Measurements from ENCODE around the gene IL6R.

IL6R gene

GRCh38 chr1:154441241-154441888 is 36.2 kb downstream of the IL6R start:
- WGBS: 91% methylated on average over 8 of the region's 8 CpGs
- Histone ChIP-seq H3K27ac (ENCODE audit: low read depth, low read length) (no peak overlapping the region), H3K9ac (ENCODE audit: low read depth, low read length) (no peak overlapping the region), H3K4me1 (ENCODE audit: insufficient read depth, low read length) (peaks cover 11% of the 10 kb centered on the region; the same call in 1 of the 2 replicates), H3K27me3 (ENCODE audit: insufficient read depth, low read length) (no peaks in the 10 kb centered on the region), H3K4me3 (ENCODE audit: low read length) (no peak overlapping the region), H3K9me3 (ENCODE audit: insufficient read depth, low read depth, low read length) (no peaks in the 10 kb centered on the region), H3K36me3 (ENCODE audit: insufficient read depth, low read length) (no peaks in the 10 kb centered on the region)

GRCh38 chr1:154442006-154442740 is 37.0 kb downstream of the IL6R start:
- H3K36me3 ChIP-seq (ENCODE audit: insufficient read depth, low read length): no peaks in the 10 kb centered on the region
- no peak overlapping the region for H3K27ac ChIP-seq (ENCODE audit: low read depth, low read length)
- WGBS: 76% methylated on average over 13 of the region's 13 CpGs
- no peaks in the 10 kb centered on the region for H3K27me3 ChIP-seq (ENCODE audit: insufficient read depth, low read length)
- no peak overlapping the region for H3K9ac ChIP-seq (ENCODE audit: low read depth, low read length)
- H3K9me3 ChIP-seq (ENCODE audit: insufficient read depth, low read depth, low read length): no peaks in the 10 kb centered on the region
- no peak overlapping the region for H3K4me3 ChIP-seq (ENCODE audit: low read length)
- peaks cover 11% of the 10 kb centered on the region; the same call in 1 of the 2 replicates for H3K4me1 ChIP-seq (ENCODE audit: insufficient read depth, low read length)

DNA sequence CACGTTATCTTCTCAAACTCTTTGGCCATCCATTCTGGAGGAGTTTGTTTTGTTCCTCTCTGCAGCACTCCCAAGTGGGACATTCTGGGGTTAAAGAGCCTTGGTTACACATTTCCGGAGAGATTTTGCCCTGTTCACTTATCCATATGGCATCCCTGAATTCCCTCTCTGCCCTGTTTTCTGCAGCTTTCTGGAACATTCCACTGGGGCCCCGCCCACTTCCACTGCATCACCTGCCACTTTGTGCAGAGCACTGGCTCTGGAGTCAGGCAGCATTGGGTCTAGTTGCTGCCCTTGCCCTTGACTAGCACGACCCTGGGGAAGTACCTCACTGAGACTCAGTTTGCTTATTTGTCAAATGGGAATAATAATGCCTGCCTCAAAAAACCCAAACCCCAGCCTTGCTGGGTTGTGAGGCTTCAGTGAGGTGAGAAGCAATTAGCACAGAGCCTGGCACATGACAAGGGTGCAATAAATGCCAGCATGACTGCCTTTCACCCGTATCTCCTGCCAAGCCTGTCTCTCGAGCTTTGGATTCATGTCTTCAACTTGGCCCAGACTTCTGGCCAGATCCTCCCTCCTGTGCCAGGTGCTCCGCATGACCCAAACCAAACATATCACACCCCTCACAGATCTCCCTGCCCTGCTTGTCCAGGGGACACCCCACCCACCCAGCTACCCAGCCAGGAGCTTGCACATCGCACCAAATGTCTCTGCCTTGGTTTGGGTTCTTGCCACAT is 38.3 kb downstream of the IL6R start:
- WGBS: 95% methylated on average over 8 of the region's 8 CpGs
- Histone ChIP-seq H3K9me3 (ENCODE audit: insufficient read depth, low read depth, low read length) (no peaks in the 10 kb centered on the region), H3K9ac (ENCODE audit: low read depth, low read length) (no peak overlapping the region), H3K4me1 (ENCODE audit: insufficient read depth, low read length) (peaks cover 11% of the 10 kb centered on the region; the same call in 1 of the 2 replicates), H3K36me3 (ENCODE audit: insufficient read depth, low read length) (no peaks in the 10 kb centered on the region), H3K4me3 (ENCODE audit: low read length) (no peak overlapping the region), H3K27me3 (ENCODE audit: insufficient read depth, low read length) (no peaks in the 10 kb centered on the region), H3K27ac (ENCODE audit: low read depth, low read length) (no peak overlapping the region)

DNA sequence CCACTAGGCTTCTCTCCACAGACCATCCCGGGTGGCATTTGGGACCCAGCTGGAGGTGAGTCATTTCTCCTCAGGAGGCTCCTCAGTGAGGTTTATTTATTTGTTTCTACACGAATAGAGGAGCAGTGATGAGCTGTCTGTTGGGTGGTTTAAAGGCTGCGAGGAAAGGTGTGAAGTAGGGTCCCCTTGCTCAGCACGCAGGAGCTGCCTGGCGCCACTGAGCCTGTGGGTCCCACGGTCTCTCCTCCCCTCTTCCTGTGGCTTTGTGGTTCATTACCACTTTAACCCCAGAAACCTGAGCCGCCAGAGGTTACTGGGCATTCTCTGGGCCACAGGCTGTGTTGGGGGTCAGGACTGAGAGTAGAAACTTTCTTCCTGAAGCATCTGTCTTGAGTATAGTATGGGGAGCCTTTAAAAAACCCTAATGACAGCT is 39.9 kb downstream of the IL6R start:
- H3K9me3 ChIP-seq (ENCODE audit: insufficient read depth, low read depth, low read length): no peaks in the 10 kb centered on the region
- no peak overlapping the region for H3K4me3 ChIP-seq (ENCODE audit: low read length)
- H3K4me1 ChIP-seq (ENCODE audit: insufficient read depth, low read length): peaks cover 11% of the 10 kb centered on the region; the same call in 1 of the 2 replicates
- 63% methylated on average over 7 of the region's 7 CpGs for WGBS
- no peak overlapping the region for H3K27ac ChIP-seq (ENCODE audit: low read depth, low read length)
- H3K36me3 ChIP-seq (ENCODE audit: insufficient read depth, low read length): no peaks in the 10 kb centered on the region
- H3K9ac ChIP-seq (ENCODE audit: low read depth, low read length): no peak overlapping the region
- H3K27me3 ChIP-seq (ENCODE audit: insufficient read depth, low read length): no peaks in the 10 kb centered on the region

GRCh38 chr1:154446292-154446691 is 41.1 kb downstream of the IL6R start:
- 81% methylated on average over 9 of the region's 10 CpGs for WGBS
- Histone ChIP-seq H3K27me3 (ENCODE audit: insufficient read depth, low read length) (no peaks in the 10 kb centered on the region), H3K4me3 (ENCODE audit: low read length) (no peak overlapping the region), H3K9me3 (ENCODE audit: insufficient read depth, low read depth, low read length) (no peaks in the 10 kb centered on the region), H3K9ac (ENCODE audit: low read depth, low read length) (no peak overlapping the region), H3K36me3 (ENCODE audit: insufficient read depth, low read length) (no peaks in the 10 kb centered on the region), H3K4me1 (ENCODE audit: insufficient read depth, low read length) (peaks cover 11% of the 10 kb centered on the region; the same call in 1 of the 2 replicates), H3K27ac (ENCODE audit: low read depth, low read length) (no peak overlapping the region)

DNA sequence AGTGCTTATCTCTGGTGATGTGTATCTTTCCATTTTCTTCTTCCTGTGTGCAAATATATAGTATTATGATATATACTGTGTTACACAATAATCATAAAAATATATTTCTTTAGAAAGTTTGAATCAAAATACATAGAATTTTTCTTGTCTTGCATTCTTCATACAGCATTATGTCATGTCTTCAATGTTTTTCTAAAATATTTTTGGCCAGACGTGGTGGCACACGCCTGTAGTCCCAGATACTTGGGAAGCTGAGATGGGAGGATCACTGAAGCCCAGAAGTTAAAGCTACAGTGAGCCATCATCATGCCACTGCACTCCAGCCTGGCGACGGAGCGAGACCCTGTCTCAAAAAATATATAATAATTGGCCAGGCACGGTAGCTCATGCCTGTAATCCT is 41.6 kb downstream of the IL6R start:
- H3K9me3 ChIP-seq (ENCODE audit: insufficient read depth, low read depth, low read length): no peaks in the 10 kb centered on the region
- no peak overlapping the region for H3K4me3 ChIP-seq (ENCODE audit: low read length)
- no peak overlapping the region for H3K9ac ChIP-seq (ENCODE audit: low read depth, low read length)
- WGBS: 95% methylated on average over 6 of the region's 6 CpGs
- H3K27ac ChIP-seq (ENCODE audit: low read depth, low read length): no peak overlapping the region
- H3K36me3 ChIP-seq (ENCODE audit: insufficient read depth, low read length): no peaks in the 10 kb centered on the region
- peaks cover 7% of the 10 kb centered on the region; the same call in 1 of the 2 replicates for H3K4me1 ChIP-seq (ENCODE audit: insufficient read depth, low read length)
- H3K27me3 ChIP-seq (ENCODE audit: insufficient read depth, low read length): no peaks in the 10 kb centered on the region

DNA sequence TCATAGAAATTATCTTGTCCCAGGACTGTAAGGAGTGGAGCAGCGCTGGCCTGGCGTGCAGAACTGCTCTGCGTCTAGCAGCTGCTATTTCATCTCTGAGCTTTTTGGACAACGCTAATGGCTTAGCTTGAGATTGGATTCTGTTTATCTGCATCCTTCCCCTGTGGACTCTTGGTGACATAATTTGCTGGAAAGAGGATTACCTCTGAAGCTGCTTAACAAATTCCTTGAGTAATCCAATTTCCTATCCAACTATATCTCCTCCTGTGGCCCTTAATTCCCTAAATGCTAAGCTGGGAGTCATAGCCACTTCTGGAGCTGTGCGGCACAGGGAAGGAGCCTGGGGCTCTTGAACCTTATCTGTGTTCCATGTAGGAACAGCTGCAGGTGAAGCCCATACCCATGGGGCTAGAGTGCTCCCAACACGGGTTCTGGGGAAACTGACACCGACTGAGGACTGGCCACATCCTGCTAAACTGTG is 43.2 kb downstream of the IL6R start:
- Histone ChIP-seq H3K27ac (ENCODE audit: low read depth, low read length) (no peak overlapping the region), H3K4me1 (ENCODE audit: insufficient read depth, low read length) (no peaks in the 10 kb centered on the region; the same call in 1 of the 2 replicates), H3K4me3 (ENCODE audit: low read length) (no peak overlapping the region), H3K9me3 (ENCODE audit: insufficient read depth, low read depth, low read length) (no peaks in the 10 kb centered on the region), H3K36me3 (ENCODE audit: insufficient read depth, low read length) (no peaks in the 10 kb centered on the region), H3K9ac (ENCODE audit: low read depth, low read length) (no peak overlapping the region), H3K27me3 (ENCODE audit: insufficient read depth, low read length) (no peaks in the 10 kb centered on the region)
- WGBS: 84% methylated on average over 7 of the region's 7 CpGs

GRCh38 chr1:154453161-154453560 is 48.0 kb downstream of the IL6R start:
- H3K36me3 ChIP-seq (ENCODE audit: insufficient read depth, low read length): no peaks in the 10 kb centered on the region
- H3K9ac ChIP-seq (ENCODE audit: low read depth, low read length): no peak overlapping the region
- H3K27me3 ChIP-seq (ENCODE audit: insufficient read depth, low read length): no peaks in the 10 kb centered on the region
- WGBS: 95% methylated on average over 5 of the region's 5 CpGs
- H3K9me3 ChIP-seq (ENCODE audit: insufficient read depth, low read depth, low read length): no peaks in the 10 kb centered on the region
- no peak overlapping the region for H3K4me3 ChIP-seq (ENCODE audit: low read length)
- H3K4me1 ChIP-seq (ENCODE audit: insufficient read depth, low read length): no peaks in the 10 kb centered on the region
- no peak overlapping the region for H3K27ac ChIP-seq (ENCODE audit: low read depth, low read length)

GRCh38 chr1:154453574-154454352 is 48.6 kb downstream of the IL6R start:
- WGBS: 86% methylated on average over 5 of the region's 5 CpGs
- Histone ChIP-seq H3K9ac (ENCODE audit: low read depth, low read length) (no peak overlapping the region), H3K9me3 (ENCODE audit: insufficient read depth, low read depth, low read length) (no peaks in the 10 kb centered on the region), H3K36me3 (ENCODE audit: insufficient read depth, low read length) (no peaks in the 10 kb centered on the region), H3K4me3 (ENCODE audit: low read length) (no peak overlapping the region), H3K27ac (ENCODE audit: low read depth, low read length) (no peak overlapping the region), H3K4me1 (ENCODE audit: insufficient read depth, low read length) (no peaks in the 10 kb centered on the region), H3K27me3 (ENCODE audit: insufficient read depth, low read length) (no peaks in the 10 kb centered on the region)

- Histone ChIP-seq H3K4me3 (ENCODE audit: low read length) (no peak overlapping the region), H3K27ac (ENCODE audit: low read depth, low read length) (no peak overlapping the region), H3K27me3 (ENCODE audit: insufficient read depth, low read length) (no peaks in the 10 kb centered on the region), H3K9ac (ENCODE audit: low read depth, low read length) (no peak overlapping the region), H3K36me3 (ENCODE audit: insufficient read depth, low read length) (no peaks in the 10 kb centered on the region), H3K4me1 (ENCODE audit: insufficient read depth, low read length) (no peaks in the 10 kb centered on the region), H3K9me3 (ENCODE audit: insufficient read depth, low read depth, low read length) (no peaks in the 10 kb centered on the region)
- 82% methylated on average over 5 of the region's 5 CpGs for WGBS
Observed at GRCh38 chr1:154454386-154455120, 49.4 kb downstream of the IL6R start.
